HepG2 (cell line): ENCODE measurements around the gene CD79A. TPM values are rescaled to one million over a fixed set of nuclear protein-coding genes. Genes with fewer than 3 reads are reported as not detected.
A peak's percentile ranks its signal among the peaks of the same experiment; 100 is the strongest.

ENCODE experiments used
- NFKB2 ChIP-seq: sonication (generic); formaldehyde crosslinking; IDR thresholded peaks from 2 replicates; pipeline ENCODE4 v1.4.0; 2020; ENCODE audit warnings: missing genetic modification reagents, borderline replicate concordance
- NFYC ChIP-seq: IDR thresholded peaks from 2 replicates; pipeline ENCODE4 v1.6.1; 2016; ENCODE audit warnings: missing genetic modification reagents, missing compliant biosample characterization
- ZNF260 ChIP-seq: sonication (generic); formaldehyde crosslinking; IDR thresholded peaks from 2 replicates; pipeline ENCODE4 v1.4.0; 2020; ENCODE audit warnings: missing genetic modification reagents, low read depth, mild to moderate bottlenecking, borderline replicate concordance
- ZNF263 ChIP-seq: sonication (generic); formaldehyde crosslinking; IDR thresholded peaks from 2 replicates; pipeline ENCODE4 v1.4.0; 2020; ENCODE audit warnings: missing genetic modification reagents
- ZNF335 ChIP-seq: sonication (generic); formaldehyde crosslinking; IDR thresholded peaks from 2 replicates; pipeline ENCODE4 v1.4.0; 2020; ENCODE audit warnings: missing genetic modification reagents
- ZNF496 ChIP-seq: sonication (generic); formaldehyde crosslinking; IDR thresholded peaks from 2 replicates; pipeline ENCODE4 v1.8.1; 2023; ENCODE audit warnings: mild to moderate bottlenecking, moderate library complexity, missing genetic modification reagents; ENCODE audit not compliant: insufficient replicate concordance
- ZNF746 ChIP-seq: sonication (generic); formaldehyde crosslinking; IDR thresholded peaks from 2 replicates; pipeline ENCODE4 v1.8.0; 2022; ENCODE audit warnings: mild to moderate bottlenecking, missing genetic modification reagents
- ZNF772 ChIP-seq: sonication (generic); formaldehyde crosslinking; IDR thresholded peaks from 2 replicates; pipeline ENCODE4 v1.5.0; 2020; ENCODE audit warnings: mild to moderate bottlenecking, missing genetic modification reagents
- polyA plus RNA-seq, 8 experiments: library from polyadenylated mRNA; depleted of rRNA in 3 of 8; stranded (reverse) in 7 of 8; unstranded in 1 of 8; fragments of >200 nt; fragmentation: Illumina TruSeq in 4 of 8; extraction: Trizol in 4 of 8; gene quantifications; 2 replicates each; pipeline versions ENCODE4 v1.2.1 to v1.2.3, GENCODE V29; 2011 to 2016; ENCODE audit warnings: low read depth in 4 of 8, missing spikeins in 1 of 8, mixed read lengths in 1 of 8; ENCODE audit not compliant: insufficient read depth in 1 of 8
- total RNA-seq, 5 experiments: library from RNA; depleted of rRNA; stranded (reverse); fragments of >200 nt; fragmentation: Illumina TruSeq; extraction: Trizol; gene quantifications; 2 replicates each; pipeline ENCODE4 v1.2.3, GENCODE V29; 2016; ENCODE audit warnings: low read depth in 1 of 5
- TF ChIP-seq, protein P1 (sequence below): sonication (generic); formaldehyde crosslinking; IDR thresholded peaks from 2 replicates; pipeline ENCODE4 v1.4.0; 2020; ENCODE audit warnings: missing genetic modification reagents, borderline replicate concordance
- TF ChIP-seq, protein P2 (sequence below): sonication (generic); formaldehyde crosslinking; IDR thresholded peaks from 2 replicates; pipeline ENCODE4 v1.9.0; 2021; ENCODE audit warnings: mild to moderate bottlenecking, missing genetic modification reagents
- TF ChIP-seq, protein P3 (sequence below): sonication (generic); formaldehyde crosslinking; IDR thresholded peaks from 2 replicates; pipeline ENCODE4 v1.4.0; 2020; ENCODE audit warnings: missing genetic modification reagents
- TF ChIP-seq, protein P4 (sequence below): IDR thresholded peaks from 2 replicates; pipeline ENCODE4 v1.6.1; 2018; ENCODE audit warnings: missing genetic modification reagents

CD79A gene
- total and polyA plus RNA-seq, 2 of the 13 experiments (the other 11 are each of a cell fraction or from before 2014, with no cell fraction given), result 0.24 to 0.33 TPM

DNA sequence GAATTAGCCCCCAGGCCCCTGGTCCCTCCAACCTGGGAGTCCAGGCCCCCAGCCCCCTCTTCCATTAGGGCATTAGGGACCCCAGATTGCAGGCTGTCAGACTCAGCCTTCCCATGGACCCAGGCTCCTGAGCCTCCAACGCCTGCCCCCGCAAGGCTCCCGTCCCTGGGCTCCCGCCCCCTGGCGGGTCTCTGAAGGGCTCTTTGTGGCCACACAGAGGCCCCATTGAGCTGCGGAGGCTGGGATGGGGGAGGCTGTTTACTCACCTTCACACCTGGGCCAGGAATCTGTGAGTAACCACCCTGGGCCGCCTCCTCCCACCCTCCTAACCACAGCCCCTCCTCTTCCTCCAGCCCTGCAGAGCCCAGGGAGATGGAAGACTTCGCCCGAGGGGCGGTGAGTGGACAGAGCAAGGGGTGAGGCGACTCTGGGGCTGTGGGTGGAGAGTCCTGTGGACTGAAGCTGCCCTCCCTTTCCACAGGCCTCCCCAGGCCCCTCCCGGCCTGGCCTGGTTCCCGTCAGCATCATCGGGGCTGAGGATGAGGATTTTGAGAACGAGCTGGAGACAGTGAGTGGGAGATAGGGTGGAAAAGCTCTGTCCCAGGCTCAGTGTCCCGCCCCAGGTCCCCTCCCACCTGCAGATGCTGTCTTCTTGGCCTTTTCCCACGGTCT, 10.8 kb downstream of the CD79A start (continued):
- TF ChIP-seq, protein P1, sequence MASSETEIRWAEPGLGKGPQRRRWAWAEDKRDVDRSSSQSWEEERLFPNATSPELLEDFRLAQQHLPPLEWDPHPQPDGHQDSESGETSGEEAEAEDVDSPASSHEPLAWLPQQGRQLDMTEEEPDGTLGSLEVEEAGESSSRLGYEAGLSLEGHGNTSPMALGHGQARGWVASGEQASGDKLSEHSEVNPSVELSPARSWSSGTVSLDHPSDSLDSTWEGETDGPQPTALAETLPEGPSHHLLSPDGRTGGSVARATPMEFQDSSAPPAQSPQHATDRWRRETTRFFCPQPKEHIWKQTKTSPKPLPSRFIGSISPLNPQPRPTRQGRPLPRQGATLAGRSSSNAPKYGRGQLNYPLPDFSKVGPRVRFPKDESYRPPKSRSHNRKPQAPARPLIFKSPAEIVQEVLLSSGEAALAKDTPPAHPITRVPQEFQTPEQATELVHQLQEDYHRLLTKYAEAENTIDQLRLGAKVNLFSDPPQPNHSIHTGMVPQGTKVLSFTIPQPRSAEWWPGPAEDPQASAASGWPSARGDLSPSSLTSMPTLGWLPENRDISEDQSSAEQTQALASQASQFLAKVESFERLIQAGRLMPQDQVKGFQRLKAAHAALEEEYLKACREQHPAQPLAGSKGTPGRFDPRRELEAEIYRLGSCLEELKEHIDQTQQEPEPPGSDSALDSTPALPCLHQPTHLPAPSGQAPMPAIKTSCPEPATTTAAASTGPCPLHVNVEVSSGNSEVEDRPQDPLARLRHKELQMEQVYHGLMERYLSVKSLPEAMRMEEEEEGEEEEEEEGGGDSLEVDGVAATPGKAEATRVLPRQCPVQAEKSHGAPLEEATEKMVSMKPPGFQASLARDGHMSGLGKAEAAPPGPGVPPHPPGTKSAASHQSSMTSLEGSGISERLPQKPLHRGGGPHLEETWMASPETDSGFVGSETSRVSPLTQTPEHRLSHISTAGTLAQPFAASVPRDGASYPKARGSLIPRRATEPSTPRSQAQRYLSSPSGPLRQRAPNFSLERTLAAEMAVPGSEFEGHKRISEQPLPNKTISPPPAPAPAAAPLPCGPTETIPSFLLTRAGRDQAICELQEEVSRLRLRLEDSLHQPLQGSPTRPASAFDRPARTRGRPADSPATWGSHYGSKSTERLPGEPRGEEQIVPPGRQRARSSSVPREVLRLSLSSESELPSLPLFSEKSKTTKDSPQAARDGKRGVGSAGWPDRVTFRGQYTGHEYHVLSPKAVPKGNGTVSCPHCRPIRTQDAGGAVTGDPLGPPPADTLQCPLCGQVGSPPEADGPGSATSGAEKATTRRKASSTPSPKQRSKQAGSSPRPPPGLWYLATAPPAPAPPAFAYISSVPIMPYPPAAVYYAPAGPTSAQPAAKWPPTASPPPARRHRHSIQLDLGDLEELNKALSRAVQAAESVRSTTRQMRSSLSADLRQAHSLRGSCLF (CRISPR knock-in tag), result no peak
- no peak for TF ChIP-seq ZNF335 (CRISPR knock-in tag)
- TF ChIP-seq ZNF260 (CRISPR knock-in tag), result no peak
- TF ChIP-seq ZNF496 (CRISPR knock-in tag), result no peak
- TF ChIP-seq ZNF746 (CRISPR knock-in tag), result peak; percentile 99
- TF ChIP-seq, protein P2, sequence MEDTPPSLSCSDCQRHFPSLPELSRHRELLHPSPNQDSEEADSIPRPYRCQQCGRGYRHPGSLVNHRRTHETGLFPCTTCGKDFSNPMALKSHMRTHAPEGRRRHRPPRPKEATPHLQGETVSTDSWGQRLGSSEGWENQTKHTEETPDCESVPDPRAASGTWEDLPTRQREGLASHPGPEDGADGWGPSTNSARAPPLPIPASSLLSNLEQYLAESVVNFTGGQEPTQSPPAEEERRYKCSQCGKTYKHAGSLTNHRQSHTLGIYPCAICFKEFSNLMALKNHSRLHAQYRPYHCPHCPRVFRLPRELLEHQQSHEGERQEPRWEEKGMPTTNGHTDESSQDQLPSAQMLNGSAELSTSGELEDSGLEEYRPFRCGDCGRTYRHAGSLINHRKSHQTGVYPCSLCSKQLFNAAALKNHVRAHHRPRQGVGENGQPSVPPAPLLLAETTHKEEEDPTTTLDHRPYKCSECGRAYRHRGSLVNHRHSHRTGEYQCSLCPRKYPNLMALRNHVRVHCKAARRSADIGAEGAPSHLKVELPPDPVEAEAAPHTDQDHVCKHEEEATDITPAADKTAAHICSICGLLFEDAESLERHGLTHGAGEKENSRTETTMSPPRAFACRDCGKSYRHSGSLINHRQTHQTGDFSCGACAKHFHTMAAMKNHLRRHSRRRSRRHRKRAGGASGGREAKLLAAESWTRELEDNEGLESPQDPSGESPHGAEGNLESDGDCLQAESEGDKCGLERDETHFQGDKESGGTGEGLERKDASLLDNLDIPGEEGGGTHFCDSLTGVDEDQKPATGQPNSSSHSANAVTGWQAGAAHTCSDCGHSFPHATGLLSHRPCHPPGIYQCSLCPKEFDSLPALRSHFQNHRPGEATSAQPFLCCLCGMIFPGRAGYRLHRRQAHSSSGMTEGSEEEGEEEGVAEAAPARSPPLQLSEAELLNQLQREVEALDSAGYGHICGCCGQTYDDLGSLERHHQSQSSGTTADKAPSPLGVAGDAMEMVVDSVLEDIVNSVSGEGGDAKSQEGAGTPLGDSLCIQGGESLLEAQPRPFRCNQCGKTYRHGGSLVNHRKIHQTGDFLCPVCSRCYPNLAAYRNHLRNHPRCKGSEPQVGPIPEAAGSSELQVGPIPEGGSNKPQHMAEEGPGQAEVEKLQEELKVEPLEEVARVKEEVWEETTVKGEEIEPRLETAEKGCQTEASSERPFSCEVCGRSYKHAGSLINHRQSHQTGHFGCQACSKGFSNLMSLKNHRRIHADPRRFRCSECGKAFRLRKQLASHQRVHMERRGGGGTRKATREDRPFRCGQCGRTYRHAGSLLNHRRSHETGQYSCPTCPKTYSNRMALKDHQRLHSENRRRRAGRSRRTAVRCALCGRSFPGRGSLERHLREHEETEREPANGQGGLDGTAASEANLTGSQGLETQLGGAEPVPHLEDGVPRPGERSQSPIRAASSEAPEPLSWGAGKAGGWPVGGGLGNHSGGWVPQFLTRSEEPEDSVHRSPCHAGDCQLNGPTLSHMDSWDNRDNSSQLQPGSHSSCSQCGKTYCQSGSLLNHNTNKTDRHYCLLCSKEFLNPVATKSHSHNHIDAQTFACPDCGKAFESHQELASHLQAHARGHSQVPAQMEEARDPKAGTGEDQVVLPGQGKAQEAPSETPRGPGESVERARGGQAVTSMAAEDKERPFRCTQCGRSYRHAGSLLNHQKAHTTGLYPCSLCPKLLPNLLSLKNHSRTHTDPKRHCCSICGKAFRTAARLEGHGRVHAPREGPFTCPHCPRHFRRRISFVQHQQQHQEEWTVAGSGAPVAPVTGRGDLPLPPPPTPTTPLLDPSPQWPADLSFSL (CRISPR knock-in tag), result no peak
- TF ChIP-seq, protein P3, sequence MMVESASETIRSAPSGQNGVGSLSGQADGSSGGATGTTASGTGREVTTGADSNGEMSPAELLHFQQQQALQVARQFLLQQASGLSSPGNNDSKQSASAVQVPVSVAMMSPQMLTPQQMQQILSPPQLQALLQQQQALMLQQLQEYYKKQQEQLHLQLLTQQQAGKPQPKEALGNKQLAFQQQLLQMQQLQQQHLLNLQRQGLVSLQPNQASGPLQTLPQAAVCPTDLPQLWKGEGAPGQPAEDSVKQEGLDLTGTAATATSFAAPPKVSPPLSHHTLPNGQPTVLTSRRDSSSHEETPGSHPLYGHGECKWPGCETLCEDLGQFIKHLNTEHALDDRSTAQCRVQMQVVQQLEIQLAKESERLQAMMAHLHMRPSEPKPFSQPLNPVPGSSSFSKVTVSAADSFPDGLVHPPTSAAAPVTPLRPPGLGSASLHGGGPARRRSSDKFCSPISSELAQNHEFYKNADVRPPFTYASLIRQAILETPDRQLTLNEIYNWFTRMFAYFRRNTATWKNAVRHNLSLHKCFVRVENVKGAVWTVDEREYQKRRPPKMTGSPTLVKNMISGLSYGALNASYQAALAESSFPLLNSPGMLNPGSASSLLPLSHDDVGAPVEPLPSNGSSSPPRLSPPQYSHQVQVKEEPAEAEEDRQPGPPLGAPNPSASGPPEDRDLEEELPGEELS (CRISPR knock-in tag), result peak; percentile 98
- no peak for TF ChIP-seq NFYC (CRISPR knock-in tag)
- TF ChIP-seq, protein P4, sequence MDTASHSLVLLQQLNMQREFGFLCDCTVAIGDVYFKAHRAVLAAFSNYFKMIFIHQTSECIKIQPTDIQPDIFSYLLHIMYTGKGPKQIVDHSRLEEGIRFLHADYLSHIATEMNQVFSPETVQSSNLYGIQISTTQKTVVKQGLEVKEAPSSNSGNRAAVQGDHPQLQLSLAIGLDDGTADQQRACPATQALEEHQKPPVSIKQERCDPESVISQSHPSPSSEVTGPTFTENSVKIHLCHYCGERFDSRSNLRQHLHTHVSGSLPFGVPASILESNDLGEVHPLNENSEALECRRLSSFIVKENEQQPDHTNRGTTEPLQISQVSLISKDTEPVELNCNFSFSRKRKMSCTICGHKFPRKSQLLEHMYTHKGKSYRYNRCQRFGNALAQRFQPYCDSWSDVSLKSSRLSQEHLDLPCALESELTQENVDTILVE (CRISPR knock-in tag), result 0 out of 2 replicates have a peak, but pooled peaks have one; percentile 51
- TF ChIP-seq ZNF263, result peak; percentile 21; the same call in 1 of the 2 replicates
- TF ChIP-seq ZNF772 (CRISPR knock-in tag), result 0 out of 2 replicates have a peak, but pooled peaks have one; percentile 65
- peak; percentile 50; the same call in 1 of the 2 replicates for TF ChIP-seq NFKB2 (CRISPR knock-in tag)
